T-helper 1 cell (primary cell): ENCODE results near the gene CELA2B.
"Not testable (repeated sequence)": the region's sequence is repeated elsewhere in the genome, so short reads cannot be mapped to it uniquely, and the experiment has no call there.

Source experiments
- DNase-seq, 5 donors: peaks; one replicate each; pipeline ENCODE4 v3.0.0-alpha.2; 2012 to 2020

CELA2B gene

DNA sequence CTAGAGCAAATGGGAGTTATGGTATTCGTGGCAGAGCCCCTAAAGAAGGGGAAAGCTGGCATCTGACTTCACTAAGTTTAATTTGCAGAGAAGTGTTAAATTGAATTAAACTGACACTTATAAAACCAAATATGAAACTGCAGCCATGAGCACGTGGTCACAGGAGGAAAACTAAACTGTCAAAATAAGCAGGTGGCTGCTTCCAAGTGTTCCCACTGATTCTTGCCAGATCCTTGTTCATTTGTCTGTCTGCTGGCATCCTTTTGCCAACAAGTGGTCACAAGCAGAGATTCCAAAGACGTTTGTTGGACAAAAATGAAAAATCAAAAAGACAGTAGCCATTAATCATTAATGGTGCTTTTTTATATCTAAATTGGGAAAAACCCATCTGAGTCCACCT is 6.5 kb upstream of the CELA2B start:
- no peak for DNase-seq

DNA sequence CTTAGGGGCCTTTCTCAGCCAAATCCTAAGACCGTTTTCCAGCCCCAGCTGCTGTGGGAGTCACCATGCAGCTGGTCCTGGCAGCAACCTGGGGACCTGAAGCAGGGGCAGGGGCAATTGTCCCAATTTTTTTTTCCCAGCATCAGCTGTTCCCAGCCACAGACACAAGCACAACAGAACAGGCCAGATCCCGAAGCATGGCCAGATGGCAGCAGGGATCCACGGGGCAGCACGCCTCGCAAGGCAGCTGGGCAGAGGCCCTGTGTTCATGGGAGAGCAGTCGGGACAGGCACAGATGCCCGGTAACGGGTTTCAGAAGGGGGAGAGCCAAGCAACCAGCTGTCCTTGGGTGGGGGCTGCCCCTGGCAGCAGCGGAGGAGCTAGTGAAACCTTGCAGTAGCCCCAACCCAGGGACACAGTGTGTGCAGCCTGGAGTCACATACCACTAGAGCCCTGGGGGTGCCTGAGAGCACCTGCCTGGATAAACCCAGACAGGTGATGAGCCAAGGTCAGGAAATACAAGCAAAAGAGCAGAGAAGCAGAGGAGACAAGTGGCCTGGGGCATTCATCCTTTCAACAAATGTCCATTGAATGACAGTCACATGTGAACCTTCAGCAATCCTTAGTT is 6.0 kb upstream of the CELA2B start:
- not testable (repeated sequence) for DNase-seq

DNA sequence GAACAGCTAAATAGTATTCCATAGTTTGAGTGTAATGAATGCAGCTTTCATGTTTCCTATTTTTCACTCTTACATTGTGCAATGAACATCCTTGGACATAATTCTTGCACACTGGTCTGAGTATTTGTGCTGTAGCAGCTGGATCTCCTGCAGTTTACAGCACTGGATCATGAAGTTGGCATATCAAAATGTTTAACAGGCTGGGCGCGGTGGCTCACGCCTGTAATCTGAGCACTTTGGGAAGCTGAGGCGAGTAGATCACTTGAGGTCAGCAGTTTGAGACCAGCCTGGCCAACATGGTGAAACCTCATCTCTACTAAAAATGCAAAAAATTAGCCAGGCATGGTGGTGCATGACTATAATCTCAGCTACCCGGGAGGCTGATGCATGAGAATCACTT is 4.8 kb upstream of the CELA2B start:
- DNase-seq, result not testable (repeated sequence)

DNA sequence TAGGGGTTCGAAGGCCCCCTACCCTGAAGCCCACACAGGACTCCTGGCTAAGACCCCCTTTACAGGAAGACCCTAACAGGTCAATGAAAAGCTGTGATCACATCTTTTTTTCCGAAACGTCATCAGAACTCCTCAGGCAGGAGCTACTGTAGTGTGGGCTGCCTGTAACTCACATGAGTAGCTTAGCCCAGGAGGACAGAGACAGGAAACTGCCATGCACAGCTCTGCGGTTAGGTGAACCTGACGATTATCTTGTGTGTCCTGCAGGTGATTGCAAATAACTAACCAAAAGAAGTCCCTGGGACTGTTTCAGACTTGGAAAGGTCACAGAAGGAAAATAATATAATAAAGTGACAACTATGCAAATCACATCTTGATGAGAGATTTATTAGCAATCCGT is 4.2 kb upstream of the CELA2B start:
- DNase-seq, result not testable (repeated sequence)

DNA sequence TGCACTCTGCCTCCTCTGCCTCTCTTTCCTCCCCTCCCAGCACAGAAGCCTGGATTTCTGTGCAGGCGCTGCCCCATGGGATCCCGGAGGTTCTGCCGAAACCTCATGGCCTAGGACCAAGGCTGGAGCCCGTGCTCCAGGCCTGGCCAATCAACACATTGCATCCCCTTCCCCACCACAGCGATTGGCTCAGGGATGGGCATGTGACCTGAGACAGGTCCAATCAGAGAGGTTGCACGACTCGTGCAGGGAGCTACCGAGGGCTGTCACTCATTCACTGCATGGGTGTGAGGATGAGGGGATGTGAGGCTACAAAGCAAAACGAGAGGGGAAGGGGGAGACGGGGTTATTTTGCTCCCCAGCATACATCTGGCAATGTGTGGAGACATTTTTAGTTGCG is 3.3 kb upstream of the CELA2B start:
- DNase-seq, result no peak

DNA sequence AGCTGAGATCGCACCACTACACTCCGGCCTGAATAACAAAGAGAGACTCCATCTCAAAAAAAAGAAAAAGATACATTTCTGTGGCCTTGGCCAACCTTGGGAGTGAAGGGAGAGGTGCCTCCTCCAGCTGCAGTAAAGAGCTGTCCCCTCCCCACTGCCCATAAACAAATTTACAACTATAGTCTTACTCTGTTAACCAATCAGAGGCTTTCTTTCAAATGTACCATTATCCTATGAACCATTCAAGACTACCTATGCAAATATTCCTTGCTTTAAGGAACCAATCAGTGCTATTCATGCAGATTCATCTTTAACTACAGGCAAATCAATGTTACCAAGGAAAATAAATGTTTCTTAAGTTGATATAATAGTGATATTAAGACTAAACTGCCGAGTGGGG is 1.0 kb downstream of the CELA2B start:
- DNase-seq, result no peak

DNA sequence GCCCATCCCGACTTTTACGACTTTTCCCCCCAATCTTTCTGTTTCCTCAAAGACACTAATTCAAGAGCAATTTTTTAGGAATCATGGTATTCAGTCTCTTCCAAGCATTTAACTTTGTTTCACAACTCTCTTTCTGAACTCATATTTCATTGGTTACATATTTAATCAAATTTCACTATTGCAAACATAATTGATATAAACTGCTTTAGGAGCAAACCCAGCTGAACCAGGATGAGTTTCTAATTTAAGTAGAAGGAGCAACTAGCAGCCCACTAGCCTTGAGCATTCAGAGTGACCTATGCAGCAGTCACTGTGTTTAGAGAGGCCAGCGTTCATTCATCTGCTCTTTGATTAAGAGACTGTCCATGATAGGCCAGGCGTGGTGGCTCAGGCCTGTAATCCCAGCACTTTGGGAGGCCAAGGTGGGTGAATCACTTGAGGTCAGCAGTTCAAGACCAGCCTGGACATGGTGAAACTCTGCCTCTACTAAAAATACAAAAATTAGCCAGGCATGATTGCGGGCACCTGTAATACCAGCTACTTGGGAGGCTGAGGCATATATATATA is 1.8 kb downstream of the CELA2B start:
- DNase-seq, result no peak

DNA sequence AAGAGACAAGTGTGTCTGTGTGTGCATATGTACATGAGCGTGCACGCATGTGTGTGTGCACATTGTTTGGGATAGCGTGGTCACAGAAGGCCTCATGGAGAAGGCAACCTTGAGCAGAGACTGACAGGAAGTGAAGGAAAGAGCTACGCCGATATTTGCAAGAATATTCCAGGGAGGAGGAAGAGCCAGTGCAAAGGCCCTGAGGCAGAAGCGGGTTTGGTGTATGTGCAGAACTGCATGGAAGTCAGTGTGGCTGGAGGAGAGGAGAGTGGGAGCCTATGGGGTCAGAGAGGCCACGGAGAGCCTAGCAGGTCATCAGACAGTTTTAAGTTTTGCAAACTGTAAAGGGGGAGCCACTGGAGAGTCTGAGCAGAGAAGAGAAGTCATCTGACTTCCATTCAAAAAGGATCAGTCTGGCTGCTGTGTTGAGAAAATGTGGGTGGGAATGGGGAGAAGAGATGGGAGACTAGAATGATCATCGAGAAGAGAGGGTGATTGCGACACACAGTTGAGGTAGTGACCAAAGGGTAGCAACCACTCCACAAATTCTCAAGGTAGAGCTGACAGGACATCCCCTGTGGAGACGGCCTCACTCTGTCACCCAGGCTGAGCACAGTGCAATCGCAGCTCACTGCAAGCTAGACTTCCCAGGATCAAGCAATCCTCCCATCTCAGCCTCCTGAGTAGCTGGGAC is 3.9 kb downstream of the CELA2B start:
- DNase-seq, result no peak

DNA sequence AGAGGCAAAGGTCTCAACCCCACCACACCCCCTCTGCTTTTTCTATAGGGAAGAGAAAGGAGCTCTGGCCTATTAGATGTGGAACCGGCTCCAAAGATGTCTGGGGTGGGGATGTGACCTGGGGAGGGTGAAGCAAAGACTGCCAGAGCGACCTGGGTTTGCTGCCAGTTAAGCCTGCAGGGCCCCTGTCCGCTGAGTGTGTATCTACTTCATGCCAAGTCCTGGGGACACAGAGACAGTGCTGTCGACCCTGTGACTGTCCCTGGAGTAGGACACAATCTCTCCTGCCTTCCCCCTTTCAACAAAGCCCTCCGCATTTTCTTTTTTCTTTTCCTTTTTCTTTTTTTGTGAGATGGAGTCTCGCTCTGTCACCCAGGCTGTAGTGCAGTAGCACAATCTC is 6.6 kb downstream of the CELA2B start:
- DNase-seq, result not testable (repeated sequence)

DNA sequence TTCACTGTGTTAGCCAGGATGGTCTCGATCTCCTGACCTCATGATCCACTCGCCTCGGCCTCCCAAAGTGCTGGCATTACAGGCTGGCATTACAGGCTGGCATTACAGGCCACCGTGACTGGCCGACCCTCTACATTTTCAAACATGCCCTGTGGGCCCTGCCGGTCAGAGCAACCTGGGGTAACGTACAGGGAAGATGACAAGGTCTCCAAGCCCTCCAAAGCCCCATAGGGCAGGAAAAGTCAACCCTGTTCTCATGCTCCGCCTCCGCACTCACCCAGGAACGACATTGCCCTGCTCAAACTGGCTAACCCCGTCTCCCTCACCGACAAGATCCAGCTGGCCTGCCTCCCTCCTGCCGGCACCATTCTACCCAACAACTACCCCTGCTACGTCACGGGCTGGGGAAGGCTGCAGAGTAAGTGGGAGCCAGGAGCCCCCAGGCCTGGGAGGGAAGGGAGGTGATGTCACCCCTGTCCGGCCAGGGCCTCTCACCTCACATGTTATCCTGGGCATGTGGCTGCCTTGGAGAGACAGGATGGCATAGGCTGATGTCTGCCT is 7.2 kb downstream of the CELA2B start:
- DNase-seq, result not testable (repeated sequence)

DNA sequence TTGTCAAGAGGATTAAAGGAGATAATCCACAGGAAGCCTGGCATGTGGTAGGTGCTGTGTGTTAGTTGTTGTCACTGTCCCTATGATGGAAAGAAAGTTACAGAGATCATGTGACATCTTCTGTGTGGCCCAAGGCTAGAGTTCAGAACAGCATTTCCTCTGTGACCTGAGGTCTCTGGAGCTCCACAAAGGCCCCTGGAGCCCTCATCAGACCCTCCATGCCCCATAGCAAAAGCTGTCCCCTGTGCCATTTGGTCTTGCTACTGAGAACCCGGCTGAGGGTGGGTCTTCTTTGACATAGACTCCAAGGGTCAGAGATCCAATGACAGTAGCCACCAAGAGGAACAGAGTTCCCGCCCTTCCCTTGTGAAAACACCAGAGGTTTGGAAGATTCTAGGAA is 8.1 kb downstream of the CELA2B start:
- no peak for DNase-seq

DNA sequence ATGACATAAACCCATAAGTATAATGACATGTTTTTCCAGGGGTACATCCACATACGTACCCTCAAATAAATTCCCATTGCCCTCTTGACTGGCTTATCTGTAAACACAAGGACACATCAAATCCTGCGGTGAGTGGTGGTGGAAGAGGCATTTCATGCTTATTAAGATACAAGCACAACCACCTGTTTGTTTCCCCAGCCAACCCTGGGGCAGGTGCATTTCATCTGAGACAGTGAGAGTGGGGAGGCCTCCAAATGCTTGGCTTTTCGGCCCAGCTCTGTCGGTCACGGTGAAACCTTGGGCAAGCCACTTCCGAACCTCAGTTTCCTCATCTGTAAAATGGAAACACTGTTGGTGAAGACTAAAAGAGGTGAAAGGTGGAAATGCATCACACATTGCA is 8.5 kb downstream of the CELA2B start:
- not testable (repeated sequence) for DNase-seq

DNA sequence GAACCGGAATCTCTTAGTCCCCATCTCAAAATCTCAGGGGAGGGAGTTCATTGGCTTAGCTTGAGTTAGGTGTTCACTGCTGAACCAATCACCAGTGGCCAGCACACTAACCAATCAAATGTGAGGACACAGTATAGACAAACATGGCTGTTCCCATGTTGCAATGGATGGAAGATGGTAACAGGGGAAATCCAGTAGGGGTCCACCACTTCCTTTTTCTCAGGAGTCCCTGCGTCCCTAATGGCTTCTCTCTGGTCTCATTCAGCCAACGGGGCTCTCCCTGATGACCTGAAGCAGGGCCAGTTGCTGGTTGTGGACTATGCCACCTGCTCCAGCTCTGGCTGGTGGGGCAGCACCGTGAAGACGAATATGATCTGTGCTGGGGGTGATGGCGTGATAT is 9.7 kb downstream of the CELA2B start:
- no peak for DNase-seq

DNA sequence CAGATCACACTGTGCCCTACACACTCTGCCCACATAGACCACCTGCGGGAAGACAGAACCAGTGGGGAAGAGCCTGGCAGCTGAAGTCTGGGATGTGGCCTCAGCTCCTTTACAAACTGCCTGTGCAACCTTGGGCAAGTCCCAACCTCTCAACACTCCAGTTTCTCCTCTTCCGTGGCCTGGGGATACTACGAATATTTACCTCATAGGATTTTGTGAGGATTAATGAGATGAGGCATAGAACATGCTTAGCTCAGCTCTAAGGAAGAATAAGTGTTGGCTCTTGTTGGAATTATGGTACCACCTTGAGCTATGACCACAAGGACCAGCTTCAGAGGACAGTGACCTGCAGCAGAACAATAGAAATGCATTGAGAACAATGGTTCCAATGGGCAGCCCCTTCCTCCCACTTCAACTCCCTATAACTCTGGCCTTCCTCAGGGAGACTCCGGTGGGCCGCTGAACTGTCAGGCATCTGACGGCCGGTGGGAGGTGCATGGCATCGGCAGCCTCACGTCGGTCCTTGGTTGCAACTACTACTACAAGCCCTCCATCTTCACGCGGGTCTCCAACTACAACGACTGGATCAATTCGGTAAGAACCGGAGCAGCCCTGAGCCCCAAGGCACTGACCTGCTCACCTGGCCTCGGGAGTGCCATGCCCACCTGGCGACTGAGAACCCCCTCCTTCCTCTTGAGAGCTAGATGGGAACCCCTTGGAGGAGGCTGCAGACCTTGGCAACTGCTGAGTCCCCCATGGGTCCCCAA is 11.1 kb downstream of the CELA2B start:
- not testable (repeated sequence) for DNase-seq

DNA sequence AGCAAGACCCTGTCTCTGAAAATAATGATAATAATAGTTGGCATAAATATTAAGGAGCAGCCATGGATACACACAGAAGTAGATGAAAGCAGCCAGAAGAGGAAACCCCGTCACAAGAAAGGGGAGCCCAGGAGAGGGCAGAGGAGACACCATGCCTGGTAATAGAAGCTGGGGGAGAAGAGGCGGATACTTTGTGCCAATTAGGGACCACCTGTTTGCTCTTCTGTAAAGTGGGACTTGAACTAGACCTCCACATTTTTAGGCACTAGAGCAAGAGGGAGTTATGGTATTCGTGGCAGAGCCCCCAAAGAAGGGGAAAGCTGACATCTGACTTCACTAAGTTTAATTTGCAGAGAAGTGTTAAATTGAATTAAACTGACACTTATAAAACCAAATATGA is 12.5 kb downstream of the CELA2B start:
- DNase-seq, result no peak

DNA sequence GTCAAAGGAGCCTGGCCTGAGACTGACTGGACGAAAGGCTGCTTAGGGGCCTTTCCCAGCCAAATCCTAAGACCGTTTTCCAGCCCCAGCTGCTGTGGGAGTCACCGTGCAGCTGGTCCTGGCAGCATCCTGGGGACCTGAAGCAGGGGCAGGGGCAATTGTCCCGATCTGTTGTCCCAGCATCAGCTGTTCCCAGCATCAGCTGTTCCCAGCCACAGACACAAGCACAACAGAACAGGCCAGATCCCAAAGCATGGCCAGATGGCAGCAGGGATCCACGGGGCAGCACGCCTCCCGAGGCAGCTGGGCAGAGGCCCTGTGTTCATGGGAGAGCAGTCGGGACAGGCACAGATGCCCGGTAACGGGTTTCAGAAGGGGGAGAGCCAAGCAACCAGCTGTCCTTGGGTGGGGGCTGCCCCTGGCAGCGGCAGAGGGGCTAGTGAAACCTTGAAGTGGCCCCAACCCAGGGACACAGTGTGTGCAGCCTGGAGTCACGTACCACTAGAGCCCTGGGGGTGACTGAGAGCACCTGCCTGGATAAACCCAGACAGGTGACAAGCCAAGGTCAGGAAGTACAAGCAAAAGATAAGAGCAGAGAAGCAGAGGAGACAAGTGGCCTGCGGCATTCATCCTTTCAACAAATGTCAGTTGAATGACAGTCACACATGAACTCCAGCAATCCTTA is 13.3 kb downstream of the CELA2B start:
- DNase-seq, result no peak

DNA sequence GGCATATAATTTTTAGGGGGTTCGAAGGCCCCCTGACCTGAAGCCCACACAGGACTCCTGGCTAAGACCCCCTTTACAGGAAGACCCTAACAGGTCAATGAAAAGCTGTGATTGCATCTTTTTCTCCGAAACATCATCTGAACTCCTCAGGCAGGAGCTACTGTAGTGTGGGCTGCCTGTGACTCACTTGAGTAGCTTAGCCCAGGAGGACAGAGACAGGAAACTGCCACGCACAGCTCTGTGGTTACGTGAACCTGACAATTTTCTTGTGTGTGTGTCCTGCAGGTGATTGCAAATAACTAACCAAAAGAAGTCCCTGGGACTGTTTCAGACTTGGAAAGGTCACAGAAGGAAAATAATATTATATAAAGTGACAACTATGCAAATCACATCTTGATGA is 15.1 kb downstream of the CELA2B start:
- peak in 1 of 5 donors; percentile 53 for DNase-seq

DNA sequence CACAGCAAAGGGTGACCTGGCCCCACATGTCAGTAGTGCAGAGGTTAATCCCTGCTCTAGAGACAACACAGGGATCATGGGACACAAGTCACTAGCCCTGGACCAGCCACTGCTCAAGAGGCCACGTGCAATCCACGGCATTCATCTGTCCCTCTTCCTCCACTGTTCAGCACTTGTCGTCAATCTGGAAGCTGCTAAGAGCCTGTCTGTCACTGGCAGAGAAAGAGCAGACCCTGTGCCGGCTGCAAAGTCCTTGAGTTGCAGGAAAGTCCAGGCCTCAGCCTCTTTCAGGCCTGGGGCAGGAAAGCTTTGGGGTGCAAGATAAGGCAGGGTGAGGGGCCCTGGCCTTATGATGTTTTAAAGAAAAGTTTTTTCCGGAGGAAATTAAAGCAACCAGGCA is 16.7 kb downstream of the CELA2B start:
- no peak for DNase-seq

DNA sequence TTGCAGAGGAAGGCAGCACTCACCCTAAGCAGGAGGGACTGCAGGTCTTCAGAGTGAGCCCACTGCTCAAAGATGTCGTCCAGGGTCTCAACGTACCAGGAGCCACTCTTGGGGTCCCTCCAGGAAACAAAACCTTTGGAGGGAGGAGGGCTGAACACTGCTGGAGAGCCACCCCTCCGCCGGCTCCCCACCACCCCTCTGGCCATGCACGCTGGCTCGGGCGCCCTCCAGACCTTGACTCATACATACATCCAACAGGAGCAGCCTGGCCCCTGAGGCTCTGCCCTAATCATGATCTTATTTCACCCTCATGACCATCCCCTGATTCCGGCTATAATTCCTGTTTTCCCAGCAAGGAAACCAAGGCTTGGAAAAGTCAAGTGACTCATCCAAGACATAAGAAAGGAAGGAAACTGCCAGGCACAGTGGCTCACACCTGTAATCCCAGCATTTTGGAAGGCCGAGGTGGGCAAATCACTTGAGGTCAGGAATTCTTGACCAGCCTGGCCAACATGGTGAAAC is 18.0 kb downstream of the CELA2B start:
- DNase-seq, result no peak

DNA sequence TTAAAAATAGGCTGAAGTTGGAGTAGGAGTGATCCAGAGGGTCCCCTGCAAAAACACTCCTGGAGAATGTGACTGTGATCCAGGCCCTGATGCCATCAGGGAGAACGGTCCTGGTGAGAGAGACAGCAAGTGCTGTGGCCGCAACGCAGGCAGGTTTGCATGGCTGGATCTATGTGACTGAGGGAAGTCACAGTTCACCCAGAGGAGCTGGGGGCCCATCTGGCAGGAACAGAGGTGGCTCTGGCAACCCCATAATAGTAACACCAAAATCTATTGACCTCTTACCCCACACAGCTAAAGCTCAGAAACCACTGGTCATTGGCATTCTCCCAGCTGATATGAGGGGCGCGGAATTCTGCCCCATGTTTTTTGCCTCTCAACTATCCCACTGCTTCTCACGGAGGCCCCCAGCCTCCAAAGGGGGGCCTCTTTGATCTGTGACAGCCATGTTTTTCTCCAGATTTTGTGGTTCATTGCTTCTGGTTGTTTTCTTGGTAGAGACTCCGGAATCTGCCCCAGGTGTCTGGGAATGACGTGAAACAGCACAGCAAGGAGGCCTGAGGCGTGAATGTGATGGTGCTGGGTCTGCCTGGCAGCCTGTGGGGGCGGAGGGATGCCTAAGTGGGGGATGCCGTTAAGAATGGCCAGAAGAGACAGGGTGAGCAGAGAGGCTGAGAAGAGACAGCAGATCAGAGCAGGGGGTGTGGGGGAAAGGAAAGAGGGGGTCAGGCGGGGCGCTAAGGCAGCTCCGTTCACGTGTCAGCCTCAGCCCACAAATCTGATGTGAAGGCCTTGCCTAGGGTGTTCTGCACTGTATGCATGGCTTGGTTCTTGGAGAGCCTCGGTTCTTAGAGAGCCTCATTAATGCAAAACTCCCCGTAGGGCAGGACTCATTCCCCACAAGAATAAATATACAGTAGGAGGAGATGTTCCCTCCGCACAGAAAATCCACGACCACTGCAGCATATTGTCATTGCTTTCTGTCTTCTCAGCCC is 24.6 kb downstream of the CELA2B start:
- DNase-seq, result no peak
